GM12872 (cell line): ENCODE results near the gene KCNMB2.

ENCODE experiments used
- CTCF ChIP-seq: IDR thresholded peaks from 3 replicates; pipeline ENCODE4 v1.5.1; 2011; ENCODE audit warnings: low read depth, mild to moderate bottlenecking, low read length, moderate library complexity; ENCODE audit not compliant: insufficient read depth

The KCNMB2 gene

GRCh38 chr3:178773358-178773757 lies 237.1 kb downstream of the KCNMB2 start:
- TF ChIP-seq CTCF: no peak

GRCh38 chr3:178777718-178778411 lies 241.6 kb downstream of the KCNMB2 start:
- no peak for TF ChIP-seq CTCF

- no peak for TF ChIP-seq CTCF
Observed at GRCh38 chr3:178778589-178778988, 242.4 kb downstream of the KCNMB2 start.

- TF ChIP-seq CTCF: no peak
Observed at GRCh38 chr3:178785961-178786360, 249.7 kb downstream of the KCNMB2 start.

GRCh38 chr3:178787960-178788359 lies 251.7 kb downstream of the KCNMB2 start:
- no peak for TF ChIP-seq CTCF

- no peak for TF ChIP-seq CTCF
Observed at GRCh38 chr3:178794711-178795110, 258.5 kb downstream of the KCNMB2 start.

- no peak for TF ChIP-seq CTCF
Observed at GRCh38 chr3:178795349-178795748, 259.1 kb downstream of the KCNMB2 start.
